ENCODE data around the gene RSBN1L.

Gene RSBN1L

GRCh38 chr7:77820967-77821366 is 124.7 kb downstream of the RSBN1L start:
- TF ChIP-seq POLR2A (IDR thresholded peaks at IDR 0.05; ENCODE audit: extremely low read depth, insufficient read length) (no peak), MYC (IDR thresholded peaks at IDR 0.05; ENCODE audit: low read depth, low read length) (no peak), MAX (IDR thresholded peaks at IDR 0.05; ENCODE audit: low read depth, low read length) (no peak), CTCF (IDR thresholded peaks at IDR 0.05; ENCODE audit: low read depth, low read length) (no peak)
- H3K4me3 ChIP-seq (ENCODE audit: low read depth, low read length), result no peak overlapping the region
- no peak for DNase-seq (ENCODE audit: low read depth)

- DNase-seq (ENCODE audit: low read depth), result no peak
- TF ChIP-seq MAX (IDR thresholded peaks at IDR 0.05; ENCODE audit: low read depth, low read length) (no peak), CTCF (IDR thresholded peaks at IDR 0.05; ENCODE audit: low read depth, low read length) (no peak), MYC (IDR thresholded peaks at IDR 0.05; ENCODE audit: low read depth, low read length) (no peak), POLR2A (IDR thresholded peaks at IDR 0.05; ENCODE audit: extremely low read depth, insufficient read length) (no peak)
- H3K4me3 ChIP-seq (ENCODE audit: low read depth, low read length), result no peak overlapping the region
These were observed 126.0 kb downstream of the RSBN1L start for GRCh38 chr7:77822269-77822668.

GRCh38 chr7:77823787-77824186 is 127.5 kb downstream of the RSBN1L start:
- TF ChIP-seq CTCF (IDR thresholded peaks at IDR 0.05; ENCODE audit: low read depth, low read length) (no peak), MYC (IDR thresholded peaks at IDR 0.05; ENCODE audit: low read depth, low read length) (no peak), MAX (IDR thresholded peaks at IDR 0.05; ENCODE audit: low read depth, low read length) (no peak), POLR2A (IDR thresholded peaks at IDR 0.05; ENCODE audit: extremely low read depth, insufficient read length) (no peak)
- DNase-seq (ENCODE audit: low read depth), result no peak
- no peak overlapping the region for H3K4me3 ChIP-seq (ENCODE audit: low read depth, low read length)

- TF ChIP-seq POLR2A (IDR thresholded peaks at IDR 0.05; ENCODE audit: extremely low read depth, insufficient read length), result no peak
- no peak for TF ChIP-seq MAX (IDR thresholded peaks at IDR 0.05; ENCODE audit: low read depth, low read length)
- TF ChIP-seq CTCF (IDR thresholded peaks at IDR 0.05; ENCODE audit: low read depth, low read length), result no peak
- TF ChIP-seq MYC (IDR thresholded peaks at IDR 0.05; ENCODE audit: low read depth, low read length), result no peak
- no peak overlapping the region for H3K4me3 ChIP-seq (ENCODE audit: low read depth, low read length)
- no peak for DNase-seq (ENCODE audit: low read depth)
These were observed 128.4 kb downstream of the RSBN1L start for GRCh38 chr7:77824636-77825035.

GRCh38 chr7:77825131-77825530 is 128.9 kb downstream of the RSBN1L start:
- H3K4me3 ChIP-seq (ENCODE audit: low read depth, low read length), result no peak overlapping the region

More at GRCh38 chr7:77825131-77825530, 128.9 kb downstream of the RSBN1L start:
- DNase-seq (ENCODE audit: low read depth), result peak; percentile 23
- TF ChIP-seq POLR2A (IDR thresholded peaks at IDR 0.05; ENCODE audit: extremely low read depth, insufficient read length), result no peak
- no peak for TF ChIP-seq CTCF (IDR thresholded peaks at IDR 0.05; ENCODE audit: low read depth, low read length)
- no peak for TF ChIP-seq MYC (IDR thresholded peaks at IDR 0.05; ENCODE audit: low read depth, low read length)
- no peak for TF ChIP-seq MAX (IDR thresholded peaks at IDR 0.05; ENCODE audit: low read depth, low read length)
